ENCODE measurements around the gene BPIFB6. TPM values are rescaled to one million over a fixed set of nuclear protein-coding genes. Genes with fewer than 3 reads are reported as not detected.
A peak's percentile ranks its signal among the peaks of the same experiment; 100 is the strongest.

Gene BPIFB6
- total RNA-seq, 1 experiment from 2014 or later, result not detected

- ChIA-PET POLR2A (ENCODE audit: unreplicated experiment) (no interaction called here), CTCF (interaction anchor here (0.6 kb wide), 1 partner anchor 107 kb away, joined by 3 read pairs; no protein-coding TSS in a partner anchor)
- peak; percentile 24 for ATAC-seq
- BruUV-seq (replicated peaks), result no TSS peak
- Histone ChIP-seq H4K20me1 (ENCODE audit: low read length) (no peaks in the 10 kb centered on the region), H3K4me2 (ENCODE audit: low read length) (no peak overlapping the region), H3K9me2 (replicated peaks; ENCODE audit: low read length) (no peaks in the 10 kb centered on the region), H3F3A (ENCODE audit: low read length, unreplicated experiment) (no peaks in the 10 kb centered on the region), H3K9me3 (ENCODE audit: low read length) (no peaks in the 10 kb centered on the region), H2AFZ (ENCODE audit: low read length) (no peak overlapping the region), H3K27ac (ENCODE audit: low read length) (no peak overlapping the region), H3K9ac (ENCODE audit: low read length) (no peak overlapping the region), H3K4me1 (ENCODE audit: insufficient read depth, low read length) (no peaks in the 10 kb centered on the region), H3K4me3 (ENCODE audit: low read length) (no peak overlapping the region), H3K27me3 (ENCODE audit: low read length) (peaks cover 38% of the 10 kb centered on the region), H3K36me3 (ENCODE audit: low read depth, low read length) (no peaks in the 10 kb centered on the region), H3K79me2 (ENCODE audit: low read length) (no peaks in the 10 kb centered on the region)
- TF ChIP-seq EZH2phosphoT487 (IDR thresholded peaks at IDR 0.05; ENCODE audit: borderline replicate concordance, low read length) (no peak), EZH2 (IDR thresholded peaks at IDR 0.05; ENCODE audit: low read length, unreplicated experiment) (no peak)
- TF ChIP-seq, protein P1, sequence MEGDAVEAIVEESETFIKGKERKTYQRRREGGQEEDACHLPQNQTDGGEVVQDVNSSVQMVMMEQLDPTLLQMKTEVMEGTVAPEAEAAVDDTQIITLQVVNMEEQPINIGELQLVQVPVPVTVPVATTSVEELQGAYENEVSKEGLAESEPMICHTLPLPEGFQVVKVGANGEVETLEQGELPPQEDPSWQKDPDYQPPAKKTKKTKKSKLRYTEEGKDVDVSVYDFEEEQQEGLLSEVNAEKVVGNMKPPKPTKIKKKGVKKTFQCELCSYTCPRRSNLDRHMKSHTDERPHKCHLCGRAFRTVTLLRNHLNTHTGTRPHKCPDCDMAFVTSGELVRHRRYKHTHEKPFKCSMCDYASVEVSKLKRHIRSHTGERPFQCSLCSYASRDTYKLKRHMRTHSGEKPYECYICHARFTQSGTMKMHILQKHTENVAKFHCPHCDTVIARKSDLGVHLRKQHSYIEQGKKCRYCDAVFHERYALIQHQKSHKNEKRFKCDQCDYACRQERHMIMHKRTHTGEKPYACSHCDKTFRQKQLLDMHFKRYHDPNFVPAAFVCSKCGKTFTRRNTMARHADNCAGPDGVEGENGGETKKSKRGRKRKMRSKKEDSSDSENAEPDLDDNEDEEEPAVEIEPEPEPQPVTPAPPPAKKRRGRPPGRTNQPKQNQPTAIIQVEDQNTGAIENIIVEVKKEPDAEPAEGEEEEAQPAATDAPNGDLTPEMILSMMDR (conservative IDR thresholded peaks at IDR 0.05; ENCODE audit: low read depth, low read length), result no peak
- intact Hi-C loops (cut with micrococcal nuclease), result no loop called here
- DNase-seq, result no peak
These were observed 22.0 kb upstream of the BPIFB6 start for GRCh38 chr20:33009214-33010132.

DNA sequence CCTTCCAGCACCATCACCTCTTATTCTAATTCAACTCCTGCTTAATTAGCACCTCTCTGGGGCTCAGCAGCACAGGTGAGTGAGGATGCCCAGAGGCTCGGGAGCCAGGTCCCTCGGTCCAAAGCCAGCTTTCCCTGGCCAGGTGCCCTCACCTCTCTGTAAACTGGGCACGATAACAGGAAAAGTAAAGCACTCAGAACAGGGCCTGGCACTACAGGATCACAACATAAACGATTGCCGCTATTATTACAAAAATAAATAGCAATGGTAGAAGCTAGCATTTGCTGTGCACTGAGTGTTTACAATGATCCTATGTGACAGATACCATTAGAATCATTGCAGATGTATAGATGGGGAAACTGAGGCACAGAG is 21.3 kb upstream of the BPIFB6 start:
- H3K27ac ChIP-seq (ENCODE audit: low read length), result no peak overlapping the region
- intact Hi-C loops (cut with micrococcal nuclease), result no loop called here
- no peaks in the 10 kb centered on the region for H3K79me2 ChIP-seq (ENCODE audit: low read length)
- H3K27me3 ChIP-seq (ENCODE audit: low read length), result peaks cover 45% of the 10 kb centered on the region
- H3K9ac ChIP-seq (ENCODE audit: low read length), result no peak overlapping the region
- no peak for DNase-seq
- no peak overlapping the region for H3K4me2 ChIP-seq (ENCODE audit: low read length)
- TF ChIP-seq EZH2 (IDR thresholded peaks at IDR 0.05; ENCODE audit: low read length, unreplicated experiment), result no peak
- TF ChIP-seq, protein P1 (conservative IDR thresholded peaks at IDR 0.05; ENCODE audit: low read depth, low read length), result no peak
- no peak for TF ChIP-seq EZH2phosphoT487 (IDR thresholded peaks at IDR 0.05; ENCODE audit: borderline replicate concordance, low read length)
- H4K20me1 ChIP-seq (ENCODE audit: low read length), result no peaks in the 10 kb centered on the region
- no peaks in the 10 kb centered on the region for H3K4me1 ChIP-seq (ENCODE audit: insufficient read depth, low read length)
- no peak overlapping the region for H3K4me3 ChIP-seq (ENCODE audit: low read length)
- H3K9me2 ChIP-seq (replicated peaks; ENCODE audit: low read length), result no peaks in the 10 kb centered on the region
- BruUV-seq (replicated peaks), result no TSS peak
- H2AFZ ChIP-seq (ENCODE audit: low read length), result no peak overlapping the region
- no peak for ATAC-seq
- no peaks in the 10 kb centered on the region for H3K36me3 ChIP-seq (ENCODE audit: low read depth, low read length)
- no peaks in the 10 kb centered on the region for H3F3A ChIP-seq (ENCODE audit: low read length, unreplicated experiment)
- ChIA-PET CTCF (no interaction called here), POLR2A (ENCODE audit: unreplicated experiment) (no interaction called here)
- H3K9me3 ChIP-seq (ENCODE audit: low read length), result no peaks in the 10 kb centered on the region

Data from PC-3 (cell line).